ENCODE measurements around the gene ELMOD3. TPM values are rescaled to one million over a fixed set of nuclear protein-coding genes. Genes with fewer than 3 reads are reported as not detected.
"Not testable (repeated sequence)": the region's sequence is repeated elsewhere in the genome, so short reads cannot be mapped to it uniquely, and the experiment has no call there.

ELMOD3 gene
- polyA plus RNA-seq = 29.0 TPM
- long read RNA-seq, donor 1 = 0 reads
- long read RNA-seq, donor 2, partial matches to known transcripts = 0 of 1 reads
- long read RNA-seq, donor 2, other reads (novel, unspliced or antisense) = 0 of 1 reads
- long read RNA-seq, donor 3 = 0 reads
- long read RNA-seq, donor 4 = 0 reads
- long read RNA-seq, donor 5 = 0 reads
- long read RNA-seq, donor 6 = 0 reads
- long read RNA-seq, donor 7, partial matches to known transcripts = 19 of 37 reads
- long read RNA-seq, donor 7, other reads (novel, unspliced or antisense) = 18 of 37 reads
- long read RNA-seq, donor 8, partial matches to known transcripts = 0 of 1 reads
- long read RNA-seq, donor 8, other reads (novel, unspliced or antisense) = 0 of 1 reads
- long read RNA-seq, donor 9, partial matches to known transcripts = 41 of 59 reads
- long read RNA-seq, donor 9, other reads (novel, unspliced or antisense) = 15 of 59 reads
- long read RNA-seq, donor 10, partial matches to known transcripts = 0 of 1 reads
- long read RNA-seq, donor 10, other reads (novel, unspliced or antisense) = 0 of 1 reads
- long read RNA-seq, donor 11 = 0 reads

DNA sequence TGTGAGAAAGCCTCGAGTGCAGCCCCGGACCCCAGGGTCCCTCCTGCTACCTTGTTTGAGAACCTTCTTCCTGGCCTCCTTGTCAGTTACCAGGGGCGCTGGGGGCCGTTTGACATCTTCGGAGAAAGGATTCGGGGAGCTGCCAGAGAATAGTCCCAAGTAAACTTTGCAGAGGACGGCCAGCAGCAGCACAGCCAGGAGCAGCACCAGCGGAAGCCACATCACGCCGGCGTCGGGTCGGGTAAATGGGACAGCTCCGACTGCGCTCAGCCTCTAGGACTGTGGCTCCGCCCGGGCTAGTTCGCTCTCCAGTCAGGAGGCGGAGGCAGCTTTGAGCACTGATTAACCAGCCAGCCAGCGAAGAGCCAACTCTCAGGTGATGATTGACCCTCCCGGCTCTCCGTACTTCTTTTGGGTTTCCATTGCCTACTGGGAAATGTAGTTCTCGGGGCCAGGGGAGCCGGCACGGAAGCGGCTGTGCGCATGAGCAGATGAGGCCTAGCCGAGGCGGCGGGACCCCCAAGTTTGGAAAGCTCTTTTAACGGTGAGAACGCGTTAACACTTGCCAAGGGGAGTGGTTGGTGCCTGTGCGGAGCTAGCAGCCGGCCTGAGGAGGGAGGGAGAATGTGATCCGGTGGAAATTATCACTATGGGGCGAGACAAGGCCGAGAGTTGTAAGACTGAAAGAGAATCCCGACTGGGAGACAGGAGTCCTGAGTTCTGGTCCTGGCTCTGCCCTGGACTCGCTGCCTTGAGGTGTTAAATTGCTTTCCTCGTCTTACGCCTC lies at the start of gene ELMOD3, which contains the start of gene RETSAT:
Gene ELMOD3 (plus strand): TSS at position 484 of the 787 bp plus-strand sequence. CDS start 2,430 bp downstream, outside the sequence.
Gene RETSAT (minus strand): TSS at position 243 of the 787 bp plus-strand sequence. CDS start 21 bp downstream, at position 222.
- Histone ChIP-seq H3K27ac (ENCODE audit: low read length) (peak within 1 kb of the TSS; percentile 92), H3K27me3 (ENCODE audit: control insufficient read depth, insufficient read depth, low read length) (no peaks in the 10 kb centered on the region), H3K4me3 (ENCODE audit: low read length) (peak within 1 kb of the TSS; percentile 79), H3K9me3 (ENCODE audit: control insufficient read depth, low read depth, low read length) (no peaks in the 10 kb centered on the region), H3K4me1 (ENCODE audit: control insufficient read depth, insufficient read depth, low read length) (peaks cover 7% of the 10 kb centered on the region), H3K36me3 (ENCODE audit: control insufficient read depth, insufficient read depth, low read length) (peaks cover 45% of the 10 kb centered on the region)
- no CpG with 5 or more reads among the region's 42 CpGs for WGBS (ENCODE audit: insufficient coverage, low lambda C conversion rate)
- DNase-seq = peak; percentile 98 to 99

DNA sequence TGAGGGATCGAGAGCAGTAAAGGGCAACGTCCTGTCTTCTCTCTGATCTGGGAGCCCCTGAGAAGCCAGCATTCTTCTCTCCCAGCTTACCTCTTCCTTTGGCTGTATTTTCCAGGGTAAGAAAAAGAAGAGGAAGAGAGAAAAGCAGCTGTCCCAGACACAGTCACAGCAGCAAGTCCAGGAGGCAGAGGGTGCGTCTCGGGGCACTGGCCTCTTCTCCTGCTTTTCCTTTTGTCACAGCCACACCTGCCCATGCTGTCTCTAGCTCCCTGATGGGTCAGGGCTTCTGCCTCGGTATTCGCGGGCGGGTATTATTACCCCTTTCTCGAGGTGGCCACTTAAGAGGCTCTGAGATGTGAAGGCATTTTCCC lies 47.1 kb upstream of the ELMOD3 start:
- Histone ChIP-seq H3K27me3 (ENCODE audit: control insufficient read depth, insufficient read depth, low read length) (no peaks in the 10 kb centered on the region), H3K9me3 (ENCODE audit: control insufficient read depth, low read depth, low read length) (no peaks in the 10 kb centered on the region), H3K4me1 (ENCODE audit: control insufficient read depth, insufficient read depth, low read length) (peaks cover 30% of the 10 kb centered on the region), H3K4me3 (ENCODE audit: low read length) (peak overlapping the region; percentile 29), H3K36me3 (ENCODE audit: control insufficient read depth, insufficient read depth, low read length) (peaks cover 45% of the 10 kb centered on the region), H3K27ac (ENCODE audit: low read length) (peak overlapping the region; percentile 99)
- peak in 1 of 2 donors; percentile 80 for DNase-seq
- no CpG with 5 or more reads among the region's 9 CpGs for WGBS (ENCODE audit: insufficient coverage, low lambda C conversion rate)

DNA sequence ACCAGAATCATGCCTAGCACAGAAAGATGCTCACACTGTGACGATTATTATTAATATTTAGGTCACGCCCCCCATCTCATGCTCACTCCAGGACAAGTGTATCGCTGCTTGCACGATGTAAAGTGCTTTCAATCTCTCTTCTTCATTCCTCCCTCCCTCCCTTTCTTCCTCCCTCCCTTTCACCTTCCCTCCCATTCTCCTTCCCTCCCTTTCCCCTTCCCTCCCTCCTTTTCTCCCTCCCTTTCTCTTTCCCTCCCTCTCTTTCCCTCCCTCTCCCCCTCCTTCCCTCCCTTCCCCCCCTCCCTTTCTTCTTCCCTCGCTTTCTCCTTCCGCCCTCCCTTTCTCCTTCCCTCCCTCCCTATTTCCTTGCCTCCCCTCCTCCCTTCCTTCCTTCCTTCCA lies 46.4 kb upstream of the ELMOD3 start:
- Histone ChIP-seq H3K9me3 (ENCODE audit: control insufficient read depth, low read depth, low read length) (no peaks in the 10 kb centered on the region), H3K27me3 (ENCODE audit: control insufficient read depth, insufficient read depth, low read length) (no peaks in the 10 kb centered on the region), H3K36me3 (ENCODE audit: control insufficient read depth, insufficient read depth, low read length) (peaks cover 45% of the 10 kb centered on the region), H3K27ac (ENCODE audit: low read length) (peak overlapping the region; percentile 99), H3K4me3 (ENCODE audit: low read length) (no peak overlapping the region), H3K4me1 (ENCODE audit: control insufficient read depth, insufficient read depth, low read length) (peaks cover 30% of the 10 kb centered on the region)
- DNase-seq = no peak
- WGBS (ENCODE audit: insufficient coverage, low lambda C conversion rate) = 90% methylated on average over 3 of the region's 6 CpGs

DNA sequence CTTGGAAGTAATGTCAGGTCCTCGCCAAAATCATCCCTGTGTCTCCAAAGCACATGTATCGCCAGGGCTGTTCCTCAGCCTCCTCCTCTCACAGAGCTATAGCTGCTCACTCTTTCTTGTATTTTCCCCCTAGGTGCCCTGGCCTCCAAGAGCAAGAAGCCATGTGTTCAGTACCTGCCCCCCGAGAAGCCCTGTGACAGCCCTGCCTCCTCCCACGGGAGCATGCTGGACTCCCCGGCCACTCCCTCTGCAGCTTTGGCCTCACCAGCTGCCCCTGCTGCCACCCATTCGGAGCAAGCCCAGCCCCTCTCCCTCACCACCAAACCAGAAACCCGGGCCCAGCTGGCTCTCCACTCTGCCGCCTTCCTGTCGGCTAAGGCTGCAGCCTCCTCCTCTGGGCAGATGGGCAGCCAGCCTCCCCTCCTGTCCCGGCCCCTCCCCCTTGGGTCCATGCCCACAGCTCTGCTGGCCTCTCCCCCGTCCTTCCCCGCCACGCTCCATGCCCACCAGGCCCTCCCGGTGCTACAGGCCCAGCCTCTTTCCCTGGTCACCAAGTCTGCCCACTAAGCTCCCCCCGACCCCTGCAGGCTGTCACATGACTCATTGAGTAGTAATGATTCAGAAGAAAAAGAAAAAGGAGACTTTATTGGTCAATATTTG lies 45.5 kb upstream of the ELMOD3 start:
- Histone ChIP-seq H3K36me3 (ENCODE audit: control insufficient read depth, insufficient read depth, low read length) (peaks cover 45% of the 10 kb centered on the region), H3K4me1 (ENCODE audit: control insufficient read depth, insufficient read depth, low read length) (peaks cover 30% of the 10 kb centered on the region), H3K27me3 (ENCODE audit: control insufficient read depth, insufficient read depth, low read length) (no peaks in the 10 kb centered on the region), H3K9me3 (ENCODE audit: control insufficient read depth, low read depth, low read length) (no peaks in the 10 kb centered on the region), H3K4me3 (ENCODE audit: low read length) (no peak overlapping the region), H3K27ac (ENCODE audit: low read length) (peak overlapping the region; percentile 19)
- peak in 1 of 2 donors; percentile 29 for DNase-seq
- WGBS (ENCODE audit: insufficient coverage, low lambda C conversion rate) = no CpG with 5 or more reads among the region's 15 CpGs

DNA sequence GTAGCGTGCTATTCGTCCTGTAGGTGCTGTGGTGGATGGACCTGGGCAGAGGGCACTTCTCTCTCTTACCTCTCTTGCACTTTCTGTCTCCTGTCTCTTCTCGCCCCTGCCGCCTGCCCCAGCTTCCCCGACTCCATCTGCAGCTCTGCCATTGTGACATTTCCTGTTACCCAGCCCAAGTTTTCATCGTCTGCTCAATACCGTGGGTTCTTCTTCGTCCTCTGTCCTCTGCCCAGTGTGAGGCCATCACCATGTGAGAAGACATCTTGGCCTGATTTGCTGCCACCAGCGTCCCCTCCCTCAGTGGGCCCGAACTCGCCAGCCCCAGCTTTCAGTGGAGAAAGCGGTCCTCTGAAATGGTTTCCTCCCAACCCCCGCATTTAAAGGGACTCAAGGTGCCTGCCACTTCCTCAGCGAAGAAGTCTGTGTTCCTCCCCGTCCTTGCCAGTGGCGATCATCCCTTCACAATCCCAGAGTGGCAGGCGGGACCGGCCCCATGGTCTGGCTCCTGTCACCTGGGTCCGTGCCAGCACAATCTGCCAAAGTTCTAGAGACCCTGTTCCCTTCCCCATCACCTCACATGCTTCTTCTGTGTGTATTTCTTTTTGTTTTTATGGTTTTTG lies 44.8 kb upstream of the ELMOD3 start:
- Histone ChIP-seq H3K36me3 (ENCODE audit: control insufficient read depth, insufficient read depth, low read length) (peaks cover 45% of the 10 kb centered on the region), H3K4me3 (ENCODE audit: low read length) (no peak overlapping the region), H3K27ac (ENCODE audit: low read length) (no peak overlapping the region), H3K27me3 (ENCODE audit: control insufficient read depth, insufficient read depth, low read length) (no peaks in the 10 kb centered on the region), H3K9me3 (ENCODE audit: control insufficient read depth, low read depth, low read length) (no peaks in the 10 kb centered on the region), H3K4me1 (ENCODE audit: control insufficient read depth, insufficient read depth, low read length) (peaks cover 30% of the 10 kb centered on the region)
- no CpG with 5 or more reads among the region's 19 CpGs for WGBS (ENCODE audit: insufficient coverage, low lambda C conversion rate)
- no peak for DNase-seq

DNA sequence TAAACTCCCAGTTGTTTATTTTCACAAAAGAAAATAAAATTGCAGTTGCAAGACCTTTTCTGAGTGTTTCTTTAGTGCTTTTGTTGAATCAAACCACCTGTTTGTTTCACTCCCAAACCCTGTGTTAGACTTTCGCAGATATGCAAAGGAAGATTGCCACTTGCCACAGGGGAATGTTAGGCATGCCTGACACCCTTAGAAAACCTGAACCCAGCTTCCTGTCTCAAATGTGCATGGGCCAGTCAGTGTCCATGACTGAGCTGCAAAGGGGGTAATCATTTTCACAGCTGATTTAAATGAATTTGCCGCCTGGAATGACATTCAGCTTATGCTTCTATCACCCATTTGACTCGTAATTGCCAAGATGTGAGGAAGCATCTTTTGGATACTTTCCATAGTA lies 44.2 kb upstream of the ELMOD3 start:
- DNase-seq = no peak
- H3K27me3 ChIP-seq (ENCODE audit: control insufficient read depth, insufficient read depth, low read length) = no peaks in the 10 kb centered on the region
- H3K36me3 ChIP-seq (ENCODE audit: control insufficient read depth, insufficient read depth, low read length) = peaks cover 45% of the 10 kb centered on the region
- no peaks in the 10 kb centered on the region for H3K9me3 ChIP-seq (ENCODE audit: control insufficient read depth, low read depth, low read length)
- no peak overlapping the region for H3K27ac ChIP-seq (ENCODE audit: low read length)
- no peak overlapping the region for H3K4me3 ChIP-seq (ENCODE audit: low read length)
- H3K4me1 ChIP-seq (ENCODE audit: control insufficient read depth, insufficient read depth, low read length) = peaks cover 30% of the 10 kb centered on the region
- WGBS (ENCODE audit: insufficient coverage, low lambda C conversion rate) = no CpG with 5 or more reads among the region's 3 CpGs

DNA sequence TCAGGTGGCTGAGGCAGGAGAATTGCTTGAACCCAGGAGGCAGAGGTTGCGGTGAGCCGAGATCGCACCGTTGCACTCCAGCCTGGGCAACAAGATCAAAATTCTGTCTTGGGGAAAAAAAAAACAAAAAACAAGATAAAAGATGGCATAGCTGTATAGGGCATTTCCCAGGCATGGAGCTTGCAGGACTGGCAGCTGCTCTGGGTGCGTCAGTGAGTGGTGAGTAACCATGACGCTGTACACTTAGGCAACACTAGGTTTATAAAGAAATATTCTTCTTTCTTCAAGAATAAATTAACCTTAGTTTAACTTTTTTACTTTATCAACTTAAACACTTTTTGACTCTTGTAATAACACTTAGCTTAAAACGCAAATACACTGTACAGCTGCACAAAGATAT lies 42.2 kb upstream of the ELMOD3 start:
- H3K4me1 ChIP-seq (ENCODE audit: control insufficient read depth, insufficient read depth, low read length) = peaks cover 19% of the 10 kb centered on the region
- H3K27ac ChIP-seq (ENCODE audit: low read length) = no peak overlapping the region
- 92% methylated on average over 3 of the region's 7 CpGs for WGBS (ENCODE audit: insufficient coverage, low lambda C conversion rate)
- no peak for DNase-seq
- no peak overlapping the region for H3K4me3 ChIP-seq (ENCODE audit: low read length)
- H3K36me3 ChIP-seq (ENCODE audit: control insufficient read depth, insufficient read depth, low read length) = peaks cover 47% of the 10 kb centered on the region
- H3K9me3 ChIP-seq (ENCODE audit: control insufficient read depth, low read depth, low read length) = no peaks in the 10 kb centered on the region
- no peaks in the 10 kb centered on the region for H3K27me3 ChIP-seq (ENCODE audit: control insufficient read depth, insufficient read depth, low read length)

DNA sequence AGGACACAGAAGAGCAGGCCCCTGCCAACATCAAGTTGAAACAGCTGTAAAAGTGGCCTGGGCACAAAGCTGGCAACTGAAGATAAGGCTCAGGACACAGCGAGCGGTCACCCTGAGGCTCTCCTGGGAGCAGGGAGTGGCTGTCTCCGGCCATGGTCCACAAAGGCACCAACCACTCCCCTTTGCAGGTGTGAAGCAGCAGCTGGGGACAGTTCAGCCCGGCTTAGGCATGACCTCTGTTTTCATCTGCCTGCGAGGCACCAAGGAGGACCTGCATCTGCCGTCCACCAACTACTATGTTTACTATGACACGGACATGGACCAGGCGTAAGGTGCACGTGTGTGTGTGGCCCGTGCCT lies 39.7 kb upstream of the ELMOD3 start:
- no peaks in the 10 kb centered on the region for H3K9me3 ChIP-seq (ENCODE audit: control insufficient read depth, low read depth, low read length)
- WGBS (ENCODE audit: insufficient coverage, low lambda C conversion rate) = no CpG with 5 or more reads among the region's 10 CpGs
- peaks cover 49% of the 10 kb centered on the region for H3K36me3 ChIP-seq (ENCODE audit: control insufficient read depth, insufficient read depth, low read length)
- H3K27me3 ChIP-seq (ENCODE audit: control insufficient read depth, insufficient read depth, low read length) = no peaks in the 10 kb centered on the region
- DNase-seq = peak; percentile 40 to 46
- H3K4me3 ChIP-seq (ENCODE audit: low read length) = no peak overlapping the region
- H3K27ac ChIP-seq (ENCODE audit: low read length) = no peak overlapping the region
- no peaks in the 10 kb centered on the region for H3K4me1 ChIP-seq (ENCODE audit: control insufficient read depth, insufficient read depth, low read length)

DNA sequence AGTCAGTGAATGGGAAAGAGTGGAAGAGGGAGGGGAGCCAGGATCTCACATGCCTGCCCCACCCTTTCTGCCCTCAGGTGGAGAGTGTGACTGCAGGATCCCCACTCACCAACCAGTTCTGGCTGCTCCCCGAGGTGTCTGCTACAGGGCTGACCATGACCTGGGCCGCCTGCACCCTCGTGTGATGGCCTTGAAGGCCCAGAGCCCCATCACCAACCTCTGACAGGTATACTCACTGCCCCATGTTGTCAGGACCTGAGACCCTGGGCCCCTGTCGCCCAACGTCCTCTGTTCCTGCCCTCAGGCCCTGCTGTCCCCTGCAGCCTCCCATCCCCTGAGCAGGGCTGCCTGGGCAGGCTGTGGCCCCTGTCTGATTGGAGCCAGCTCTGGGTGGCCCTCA lies 38.6 kb upstream of the ELMOD3 start:
- not testable (repeated sequence) for DNase-seq; H3K4me1 ChIP-seq (ENCODE audit: control insufficient read depth, insufficient read depth, low read length); H3K27me3 ChIP-seq (ENCODE audit: control insufficient read depth, insufficient read depth, low read length); H3K27ac ChIP-seq (ENCODE audit: low read length); H3K9me3 ChIP-seq (ENCODE audit: control insufficient read depth, low read depth, low read length); H3K4me3 ChIP-seq (ENCODE audit: low read length)
- no CpG with 5 or more reads among the region's 5 CpGs for WGBS (ENCODE audit: insufficient coverage, low lambda C conversion rate)
- H3K36me3 ChIP-seq (ENCODE audit: control insufficient read depth, insufficient read depth, low read length) = peaks cover 58% of the 10 kb centered on the region
